Vagina (tissue), 2 donors: ENCODE measurements around the gene CPM.
A peak's percentile ranks its signal among the peaks of the same experiment; 100 is the strongest.

ENCODE experiments used
- CTCF ChIP-seq, 3 experiments: fragments of 450-650 bp in 2 of 3; fragments of 200-600 bp in 1 of 3; sonication (generic) in 1 of 3; IDR thresholded peaks; one replicate each; pipeline ENCODE4 v1.5.1; 2017 to 2019; ENCODE audit warnings: antibody characterized with exemption in 3 of 3, mild to moderate bottlenecking in 2 of 3, moderate library complexity in 2 of 3
- POLR2A ChIP-seq, 2 donors: fragments of 450-650 bp; IDR thresholded peaks; one replicate each; pipeline ENCODE4 v1.6.1; 2017; ENCODE audit warnings: antibody characterized with exemption in 2 of 2, mild to moderate bottlenecking in 2 of 2, moderate library complexity in 2 of 2
- POLR2AphosphoS5 ChIP-seq, 2 donors: sonication (generic); formaldehyde crosslinking; IDR thresholded peaks; one replicate each; pipeline ENCODE4 v1.9.0; 2017; ENCODE audit warnings: antibody characterized with exemption in 2 of 2, mild to moderate bottlenecking in 2 of 2, low read depth in 1 of 2; ENCODE audit not compliant: insufficient read depth in 1 of 2

- TF ChIP-seq POLR2AphosphoS5 (IDR thresholded peaks at IDR 0.05; ENCODE audit: insufficient read depth in 1 of 2, low read depth in 1 of 2) (peak in 1 of 2 donors; percentile 52), CTCF (IDR thresholded peaks at IDR 0.05) (no peak), POLR2A (IDR thresholded peaks at IDR 0.05) (peak; percentile 48 to 86)
Observed at GRCh38 chr12:68932961-68933893, at the start of gene CPM.
